GM12891 (cell line): Measurements from ENCODE around the gene KCNT1.

Experiments
- PAX5 ChIP-seq: IDR thresholded peaks from 2 replicates; pipeline ENCODE4 v1.6.1; 2011; ENCODE audit warnings: low read length, moderate library complexity, mild to moderate bottlenecking; ENCODE audit not compliant: insufficient read depth, severe bottlenecking
- POLR2A ChIP-seq: IDR thresholded peaks from 2 replicates; pipeline ENCODE4 v1.6.1; 2011; ENCODE audit warnings: low read depth, low read length, control low read depth
- POLR2AphosphoS5 ChIP-seq: IDR thresholded peaks from 2 replicates; pipeline ENCODE4 v1.6.1; 2011; ENCODE audit warnings: low read depth, low read length, control low read depth
- POU2F2 ChIP-seq: IDR thresholded peaks from 2 replicates; pipeline ENCODE4 v1.6.1; 2011; ENCODE audit warnings: low read depth, mild to moderate bottlenecking, control low read depth, low read length, moderate library complexity
- SPI1 ChIP-seq: IDR thresholded peaks from 2 replicates; pipeline ENCODE4 v1.6.1; 2011; ENCODE audit warnings: low read depth, low read length, control low read depth
- TAF1 ChIP-seq: IDR thresholded peaks from 2 replicates; pipeline ENCODE4 v1.6.1; 2011; ENCODE audit warnings: low read depth, low read length, control low read depth

DNA sequence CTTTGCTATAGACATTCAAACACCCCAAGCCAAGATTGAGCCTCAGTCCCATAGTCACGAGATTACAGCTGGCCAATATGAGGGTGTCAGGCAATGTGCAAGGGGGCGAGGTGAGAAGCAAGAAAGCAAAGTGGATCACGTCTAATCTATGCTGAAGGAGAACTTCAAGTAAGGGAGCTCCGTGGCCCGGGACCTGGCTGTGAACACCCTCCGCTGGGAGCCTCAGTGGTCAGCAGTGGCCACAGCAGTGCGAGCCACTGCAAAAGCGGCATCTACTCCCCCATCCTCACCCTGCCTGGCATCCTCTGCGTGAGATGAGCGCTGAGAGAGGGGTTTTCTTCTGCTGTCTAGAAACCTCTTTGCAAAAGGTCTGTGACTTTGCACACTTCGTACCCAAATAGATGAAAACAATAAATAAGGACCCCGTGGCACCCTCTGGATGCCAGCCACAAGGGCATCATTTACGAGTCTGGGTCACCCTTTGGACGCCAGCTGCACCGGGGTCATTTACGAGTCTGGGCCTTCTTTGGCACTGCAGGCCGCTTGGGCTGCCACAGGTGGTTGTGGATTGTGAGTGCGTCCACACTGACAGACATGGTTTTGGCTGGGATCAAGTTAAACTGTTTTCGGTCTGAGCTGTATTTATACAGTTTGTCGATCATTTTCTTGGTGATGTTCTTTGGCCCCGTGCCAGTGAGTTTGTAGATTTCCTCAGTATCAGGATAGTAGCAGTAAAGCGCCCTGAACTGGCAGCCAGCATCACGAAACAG is 109.0 kb downstream of the KCNT1 start:
- TF ChIP-seq POLR2A (no peak), POLR2AphosphoS5 (no peak), POU2F2 (no peak), TAF1 (no peak), SPI1 (no peak), PAX5 (no peak)
